Hepatocyte (in vitro differentiated cells): ENCODE results near the gene NTNG1. TPM values are rescaled to one million over a fixed set of nuclear protein-coding genes. Genes with fewer than 3 reads are reported as not detected.

Experiments used
- DNase-seq: peaks from one replicate; pipeline ENCODE4 v3.0.0-alpha.2; 2016; ENCODE audit warnings: low spot score
- H2AFZ ChIP-seq: fragments of 200-600 bp; sonication (generic); 2 replicates; pipeline ENCODE4 v1.6.0; 2016; ENCODE audit warnings: antibody characterized with exemption, mild to moderate bottlenecking
- H3K27ac ChIP-seq: fragments of 200-600 bp; sonication (generic); 2 replicates; pipeline ENCODE4 v1.5.1; 2016; ENCODE audit warnings: mild to moderate bottlenecking
- H3K27me3 ChIP-seq: fragments of 200-600 bp; sonication (generic); 2 replicates; pipeline ENCODE4 v1.6.1; 2016
- H3K36me3 ChIP-seq: fragments of 200-600 bp; sonication (generic); replicated peaks from 2 replicates; pipeline ENCODE4 v1.5.1; 2016; ENCODE audit warnings: low read depth; ENCODE audit not compliant: insufficient read depth
- H3K4me1 ChIP-seq: fragments of 200-600 bp; sonication (generic); 2 replicates; pipeline ENCODE4 v1.5.1; 2016; ENCODE audit warnings: mild to moderate bottlenecking, moderate library complexity; ENCODE audit not compliant: insufficient read depth
- H3K4me2 ChIP-seq: fragments of 200-600 bp; sonication (generic); 2 replicates; pipeline ENCODE4 v1.6.0; 2016
- H3K4me3 ChIP-seq: fragments of 200-600 bp; sonication (generic); 2 replicates; pipeline ENCODE4 v1.5.1; 2016; ENCODE audit warnings: mild to moderate bottlenecking
- H3K79me2 ChIP-seq: fragments of 200-600 bp; sonication (generic); 2 replicates; pipeline ENCODE4 v1.6.0; 2017; ENCODE audit warnings: mild to moderate bottlenecking
- H3K9me2 ChIP-seq: fragments of 200-600 bp; sonication (generic); replicated peaks from 2 replicates; pipeline ENCODE4 v1.6.0; 2017; ENCODE audit warnings: mild to moderate bottlenecking; ENCODE audit not compliant: insufficient read depth
- H3K9me3 ChIP-seq: fragments of 200-600 bp; sonication (generic); 2 replicates; pipeline ENCODE4 v1.5.1; 2016; ENCODE audit warnings: low read depth, mild to moderate bottlenecking
- H4K20me1 ChIP-seq: fragments of 200-600 bp; sonication (generic); 2 replicates; pipeline ENCODE4 v1.6.0; 2016; ENCODE audit warnings: mild to moderate bottlenecking; ENCODE audit not compliant: insufficient read depth, poor library complexity, severe bottlenecking
- CTCF ChIP-seq: fragments of 200-600 bp; sonication (generic); IDR thresholded peaks from 2 replicates; pipeline ENCODE4 v1.5.1; 2016; ENCODE audit warnings: antibody characterized with exemption, mild to moderate bottlenecking; ENCODE audit not compliant: poor library complexity
- EZH2 ChIP-seq: fragments of 200-600 bp; sonication (generic); IDR thresholded peaks from 2 replicates; pipeline ENCODE4 v1.6.1; 2016; ENCODE audit warnings: antibody characterized with exemption, mild to moderate bottlenecking, borderline replicate concordance
- EZH2phosphoT487 ChIP-seq: fragments of 200-600 bp; sonication (generic); IDR thresholded peaks from one replicate; pipeline ENCODE4 v1.6.1; 2018; ENCODE audit warnings: antibody characterized with exemption, mild to moderate bottlenecking, low read depth, moderate library complexity; ENCODE audit not compliant: unreplicated experiment, severe bottlenecking
- WGBS: methylation state at CpG from one replicate; pipeline ENCODE4 v1.1.6; 2016; ENCODE audit warnings: low lambda C conversion rate; ENCODE audit errors: missing lambda C conversion rate; 5-methylcytosine and 5-hydroxymethylcytosine counted together
- polyA plus RNA-seq: library from polyadenylated mRNA; unstranded; fragments of >200 nt; fragmentation: Nextera tagmentation; extraction: Ambion mirVana; gene quantifications from 2 replicates; pipeline ENCODE4 v1.2.1, GENCODE V29; 2016
- total RNA-seq: library from RNA; depleted of rRNA; stranded (reverse); fragments of >200 nt; gene quantifications from 2 replicates; pipeline ENCODE4 v1.2.3, GENCODE V29; 2014

The NTNG1 gene
- total and polyA plus RNA-seq, 2 experiments from 2014 or later = 1.4 to 3.9 TPM

- no peaks in the 10 kb centered on the region for H3K27me3 ChIP-seq
- no peak for TF ChIP-seq EZH2
- TF ChIP-seq CTCF = no peak
- no peak for TF ChIP-seq EZH2phosphoT487
- no peaks in the 10 kb centered on the region for H3K9me3 ChIP-seq
- no peaks in the 10 kb centered on the region for H3K36me3 ChIP-seq
- H3K4me2 ChIP-seq = no peak overlapping the region
- WGBS = 98% methylated on average over 2 of the region's 2 CpGs
- DNase-seq = no peak
- no peaks in the 10 kb centered on the region for H4K20me1 ChIP-seq
- no peaks in the 10 kb centered on the region for H3K9me2 ChIP-seq
- H3K79me2 ChIP-seq = no peaks in the 10 kb centered on the region
- no peaks in the 10 kb centered on the region for H3K4me1 ChIP-seq
- no peak overlapping the region for H3K27ac ChIP-seq
- H2AFZ ChIP-seq = no peak overlapping the region
- H3K4me3 ChIP-seq = no peak overlapping the region
These were observed 383.5 kb downstream of the NTNG1 start for GRCh38 chr1:107524301-107524700.

- H4K20me1 ChIP-seq = no peaks in the 10 kb centered on the region
- no peak overlapping the region for H2AFZ ChIP-seq
- H3K36me3 ChIP-seq = no peaks in the 10 kb centered on the region
- DNase-seq = no peak
- no peak overlapping the region for H3K4me2 ChIP-seq
- H3K27ac ChIP-seq = no peak overlapping the region
- H3K27me3 ChIP-seq = no peaks in the 10 kb centered on the region
- no peak for TF ChIP-seq EZH2
- TF ChIP-seq CTCF = no peak
- no peak for TF ChIP-seq EZH2phosphoT487
- H3K9me3 ChIP-seq = no peaks in the 10 kb centered on the region
- no peaks in the 10 kb centered on the region for H3K79me2 ChIP-seq
- H3K4me1 ChIP-seq = no peaks in the 10 kb centered on the region
- H3K4me3 ChIP-seq = no peak overlapping the region
- H3K9me2 ChIP-seq = no peaks in the 10 kb centered on the region
- WGBS = 93% methylated on average over 1 of the region's 1 CpG
These were observed 384.3 kb downstream of the NTNG1 start for GRCh38 chr1:107525145-107525544.

- Histone ChIP-seq H3K27me3 (no peaks in the 10 kb centered on the region), H2AFZ (no peak overlapping the region), H3K27ac (no peak overlapping the region), H3K9me3 (no peaks in the 10 kb centered on the region), H3K36me3 (no peaks in the 10 kb centered on the region), H4K20me1 (no peaks in the 10 kb centered on the region), H3K4me1 (no peaks in the 10 kb centered on the region), H3K4me3 (no peak overlapping the region), H3K4me2 (no peak overlapping the region), H3K79me2 (no peaks in the 10 kb centered on the region), H3K9me2 (no peaks in the 10 kb centered on the region)
- TF ChIP-seq EZH2phosphoT487 (no peak), EZH2 (no peak), CTCF (no peak)
- 75% methylated on average over 2 of the region's 2 CpGs for WGBS
- DNase-seq = no peak
These were observed 385.1 kb downstream of the NTNG1 start for GRCh38 chr1:107525961-107526360.
